Neural progenitor cell (in vitro differentiated cells): ENCODE data around the gene STMN3.

Experiments
- EZH2phosphoT487 ChIP-seq: fragments of 200-600 bp; sonication (generic); IDR thresholded peaks from 2 replicates; pipeline ENCODE4 v1.6.1; 2017; ENCODE audit warnings: antibody characterized with exemption
- TF ChIP-seq, protein P1 (sequence below): fragments of 200-600 bp; sonication (generic); IDR thresholded peaks from 2 replicates; pipeline ENCODE4 v1.5.1; 2017; ENCODE audit warnings: antibody characterized with exemption, mild to moderate bottlenecking

GRCh38 chr20:63690898-63691710, 37.9 kb upstream of the STMN3 start:
- TF ChIP-seq, protein P1, sequence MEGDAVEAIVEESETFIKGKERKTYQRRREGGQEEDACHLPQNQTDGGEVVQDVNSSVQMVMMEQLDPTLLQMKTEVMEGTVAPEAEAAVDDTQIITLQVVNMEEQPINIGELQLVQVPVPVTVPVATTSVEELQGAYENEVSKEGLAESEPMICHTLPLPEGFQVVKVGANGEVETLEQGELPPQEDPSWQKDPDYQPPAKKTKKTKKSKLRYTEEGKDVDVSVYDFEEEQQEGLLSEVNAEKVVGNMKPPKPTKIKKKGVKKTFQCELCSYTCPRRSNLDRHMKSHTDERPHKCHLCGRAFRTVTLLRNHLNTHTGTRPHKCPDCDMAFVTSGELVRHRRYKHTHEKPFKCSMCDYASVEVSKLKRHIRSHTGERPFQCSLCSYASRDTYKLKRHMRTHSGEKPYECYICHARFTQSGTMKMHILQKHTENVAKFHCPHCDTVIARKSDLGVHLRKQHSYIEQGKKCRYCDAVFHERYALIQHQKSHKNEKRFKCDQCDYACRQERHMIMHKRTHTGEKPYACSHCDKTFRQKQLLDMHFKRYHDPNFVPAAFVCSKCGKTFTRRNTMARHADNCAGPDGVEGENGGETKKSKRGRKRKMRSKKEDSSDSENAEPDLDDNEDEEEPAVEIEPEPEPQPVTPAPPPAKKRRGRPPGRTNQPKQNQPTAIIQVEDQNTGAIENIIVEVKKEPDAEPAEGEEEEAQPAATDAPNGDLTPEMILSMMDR = no peak
- TF ChIP-seq EZH2phosphoT487 = no peak
